ENCODE results near the gene ARID3A.

DNA sequence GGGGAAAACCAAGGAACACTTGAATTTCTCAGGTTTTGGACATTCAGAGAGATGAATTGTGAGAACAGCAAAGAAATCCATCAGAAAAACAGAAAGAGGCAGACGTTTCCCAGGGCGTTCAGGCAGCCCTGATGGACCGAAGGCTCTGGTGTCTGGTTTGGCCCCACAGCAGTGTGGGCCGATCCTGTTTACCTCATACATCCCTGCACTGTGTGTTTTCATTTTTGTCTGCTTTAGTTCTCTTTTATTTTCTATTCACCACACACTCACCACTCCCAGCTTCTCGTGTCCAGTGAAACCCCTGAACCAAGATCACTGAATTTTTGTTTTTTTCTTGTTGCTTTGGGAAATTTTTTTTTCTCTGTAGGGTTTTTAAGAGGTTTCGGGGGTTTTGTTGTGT lies 46.4 kb downstream of the ARID3A start:
- TF ChIP-seq, protein P1, sequence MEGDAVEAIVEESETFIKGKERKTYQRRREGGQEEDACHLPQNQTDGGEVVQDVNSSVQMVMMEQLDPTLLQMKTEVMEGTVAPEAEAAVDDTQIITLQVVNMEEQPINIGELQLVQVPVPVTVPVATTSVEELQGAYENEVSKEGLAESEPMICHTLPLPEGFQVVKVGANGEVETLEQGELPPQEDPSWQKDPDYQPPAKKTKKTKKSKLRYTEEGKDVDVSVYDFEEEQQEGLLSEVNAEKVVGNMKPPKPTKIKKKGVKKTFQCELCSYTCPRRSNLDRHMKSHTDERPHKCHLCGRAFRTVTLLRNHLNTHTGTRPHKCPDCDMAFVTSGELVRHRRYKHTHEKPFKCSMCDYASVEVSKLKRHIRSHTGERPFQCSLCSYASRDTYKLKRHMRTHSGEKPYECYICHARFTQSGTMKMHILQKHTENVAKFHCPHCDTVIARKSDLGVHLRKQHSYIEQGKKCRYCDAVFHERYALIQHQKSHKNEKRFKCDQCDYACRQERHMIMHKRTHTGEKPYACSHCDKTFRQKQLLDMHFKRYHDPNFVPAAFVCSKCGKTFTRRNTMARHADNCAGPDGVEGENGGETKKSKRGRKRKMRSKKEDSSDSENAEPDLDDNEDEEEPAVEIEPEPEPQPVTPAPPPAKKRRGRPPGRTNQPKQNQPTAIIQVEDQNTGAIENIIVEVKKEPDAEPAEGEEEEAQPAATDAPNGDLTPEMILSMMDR (IDR thresholded peaks at IDR 0.05), result no peak
- TF ChIP-seq POLR2A (IDR thresholded peaks at IDR 0.05) (no peak), EP300 (IDR thresholded peaks at IDR 0.05) (no peak)
